K562 (cell line): ENCODE measurements around the gene MLN. TPM values are rescaled to one million over a fixed set of nuclear protein-coding genes. Genes with fewer than 3 reads are reported as not detected.

Experiments
- ATAC-seq: fragments of 200-7000 bp; cut with Tn5 transposase; 3 replicates; pipeline ENCODE4 v1.9.1; 2020; ENCODE audit warnings: moderate library complexity
- BruUV-seq: library from RNA; stranded (reverse); fragments of 400-500 nt; replicated peaks from 2 replicates; lab custom pipeline; 2021; lab: Mats Ljungman, UMichigan
- CTCF ChIA-PET: fragments of 300-600 bp; formaldehyde crosslinking; extraction: SDS; loops from one replicate; lab custom pipeline; 2021; ENCODE audit warnings: low intra/inter-chr PET ratio; lab: Yijun Ruan, JAX
- POLR2A ChIA-PET: fragments of 300-600, 350-650 bp; sonication (Branson Sonifier 250); formaldehyde crosslinking; extraction: SDS; loops from one replicate; lab custom pipeline; 2021; ENCODE audit warnings: antibody characterized with exemption, inconsistent platforms; lab: Yijun Ruan, JAX
- DNase-seq, 4 experiments: peaks; one replicate each; pipeline versions ENCODE4 v3.0.0 to v3.0.0-alpha.2; 2011 to 2018; ENCODE audit warnings: low spot score in 3 of 4, mixed read lengths in 3 of 4; ENCODE audit errors: extremely low read depth in 1 of 4
- FAIRE-seq: peaks from 2 replicates; lab custom pipeline; 2011; peaks lifted over from hg19 to GRCh38; lab: Jason Lieb, UNC
- H2AFZ ChIP-seq: 2 replicates; pipeline ENCODE4 v1.6.0; 2011; ENCODE audit warnings: low read depth, low read length, control low read depth, inconsistent platforms
- H3K27ac ChIP-seq: fragments of 200-600 bp; 3 replicates; pipeline ENCODE4 v1.8.0; 2011; ENCODE audit warnings: low read depth, mild to moderate bottlenecking, control low read depth, inconsistent platforms, low read length, moderate library complexity, mixed read lengths; ENCODE audit errors: extremely low read depth
- H3K27me3 ChIP-seq, 2 experiments: fragments of 300-600 bp in 1 of 2; 2 replicates in 1 of 2; 3 replicates in 1 of 2; pipeline versions ENCODE4 v1.6.0 to v1.8.0; 2011; ENCODE audit warnings: inconsistent platforms in 2 of 2, low read length in 2 of 2, mild to moderate bottlenecking in 1 of 2, mixed read lengths in 1 of 2, moderate library complexity in 1 of 2; ENCODE audit not compliant: control insufficient read depth in 2 of 2, insufficient read depth in 2 of 2
- H3K36me3 ChIP-seq: fragments of 300-600 bp; 3 replicates; pipeline ENCODE4 v1.8.0; 2011; ENCODE audit warnings: mild to moderate bottlenecking, low read length, inconsistent platforms; ENCODE audit not compliant: control insufficient read depth, insufficient read depth
- H3K4me1 ChIP-seq, 2 experiments: fragments of 200-600 bp in 1 of 2; replicated peaks in 1 of 2; 2 replicates in 1 of 2; 3 replicates in 1 of 2; pipeline versions ENCODE4 v1.5.1 to v1.8.0; 2011; ENCODE audit warnings: inconsistent platforms in 2 of 2, low read length in 2 of 2, mild to moderate bottlenecking in 1 of 2, mixed read lengths in 1 of 2, moderate library complexity in 1 of 2; ENCODE audit not compliant: control insufficient read depth in 2 of 2, insufficient read depth in 2 of 2
- H3K4me2 ChIP-seq: 2 replicates; pipeline ENCODE4 v1.6.1; 2011; ENCODE audit warnings: low read length, control low read depth, inconsistent platforms, mixed read lengths; ENCODE audit not compliant: insufficient read depth
- H3K4me3 ChIP-seq: fragments of 200-600 bp; sonication (generic), shearing (Covaris generic); 2 replicates; pipeline ENCODE4 v1.5.1; 2016; ENCODE audit warnings: control low read depth, inconsistent platforms
- H3K79me2 ChIP-seq: fragments of 200-600 bp; 3 replicates; pipeline ENCODE4 v1.8.0; 2011; ENCODE audit warnings: low read length, inconsistent platforms; ENCODE audit not compliant: control insufficient read depth, insufficient read depth
- H3K9ac ChIP-seq, 2 experiments: 2 replicates each; pipeline versions ENCODE4 v1.6.0 to v1.6.1; 2011; ENCODE audit warnings: low read depth in 2 of 2, low read length in 2 of 2, control low read depth in 1 of 2, inconsistent platforms in 1 of 2, mild to moderate bottlenecking in 1 of 2, mixed read lengths in 1 of 2; ENCODE audit not compliant: insufficient read depth in 1 of 2
- H3K9me1 ChIP-seq: one replicate; pipeline ENCODE4 v1.6.0; 2011; ENCODE audit warnings: inconsistent platforms, mild to moderate bottlenecking, low read length, moderate library complexity; ENCODE audit not compliant: control insufficient read depth, insufficient read depth
- H3K9me3 ChIP-seq: replicated peaks from 2 replicates; pipeline ENCODE4 v1.5.1; 2011; ENCODE audit warnings: low read depth, low read length, inconsistent platforms; ENCODE audit not compliant: control insufficient read depth, insufficient read depth
- H4K20me1 ChIP-seq: replicated peaks from 2 replicates; pipeline ENCODE4 v1.6.1; 2011; ENCODE audit warnings: low read length, inconsistent platforms, mixed read lengths; ENCODE audit not compliant: control insufficient read depth, insufficient read depth
- ARID4B ChIP-seq: sonication (generic); formaldehyde crosslinking; IDR thresholded peaks from 2 replicates; pipeline ENCODE4 v1.8.0; 2022; ENCODE audit warnings: mild to moderate bottlenecking, missing genetic modification reagents
- BHLHE40 ChIP-seq: IDR thresholded peaks from 2 replicates; pipeline ENCODE4 v1.6.1; 2011; ENCODE audit warnings: low read length, improper control_type of control experiment
- FOXO4 ChIP-seq: fragments of 450-650 bp; formaldehyde crosslinking; IDR thresholded peaks from 2 replicates; pipeline ENCODE4 v1.4.0; 2020; ENCODE audit warnings: mild to moderate bottlenecking, moderate library complexity
- HEY1 ChIP-seq: fragments of 250-450 bp; sonication (Bioruptor Pico); IDR thresholded peaks from 2 replicates; pipeline ENCODE4 v1.5.0; 2020; ENCODE audit warnings: mild to moderate bottlenecking, moderate library complexity, borderline replicate concordance
- HINFP ChIP-seq: fragments of 450-650 bp; conservative IDR thresholded peaks from 2 replicates; pipeline ENCODE4 v1.6.1; 2016; ENCODE audit warnings: missing genetic modification characterization, low read depth, mild to moderate bottlenecking, control low read depth, missing compliant biosample characterization
- HMGXB4 ChIP-seq: sonication (generic); formaldehyde crosslinking; IDR thresholded peaks from 2 replicates; pipeline ENCODE4 v1.8.1; 2023; ENCODE audit warnings: mild to moderate bottlenecking, missing genetic modification reagents
- NFYB ChIP-seq: IDR thresholded peaks from 2 replicates; pipeline ENCODE4 v1.6.1; 2011; ENCODE audit warnings: mild to moderate bottlenecking, moderate library complexity; ENCODE audit not compliant: insufficient read length; ENCODE audit errors: extremely low read depth
- NRF1 ChIP-seq, 2 experiments: fragments of 450-650 bp; IDR thresholded peaks in 1 of 2; conservative IDR thresholded peaks in 1 of 2; 2 replicates each; pipeline ENCODE4 v1.6.1; 2014; ENCODE audit warnings: mild to moderate bottlenecking in 2 of 2
- SNRNP70 ChIP-seq: fragments of 200-400 bp; formaldehyde crosslinking; optimal IDR thresholded peaks from 2 replicates; pipeline ENCODE3; 2017; ENCODE audit warnings: low read depth, low read length
- ZFP1 ChIP-seq: fragments of 450-650 bp; formaldehyde crosslinking; IDR thresholded peaks from 2 replicates; pipeline ENCODE4 v1.4.0; 2020; ENCODE audit warnings: mild to moderate bottlenecking, mixed read lengths
- WGBS: fragments of 100-300 bp; shearing (Covaris generic); methylation state at CpG from one replicate; pipeline ENCODE4 v1.1.6; 2016; ENCODE audit warnings: low coverage, mixed read lengths; ENCODE audit not compliant: insufficient coverage; ENCODE audit errors: missing lambda C conversion rate; 5-methylcytosine and 5-hydroxymethylcytosine counted together
- in situ Hi-C: fragments of 300-500 bp; cut with MboI; formaldehyde crosslinking; loops from 4 replicates; pipeline ENCODE4 v1.15.0; 2018; ENCODE audit warnings: inconsistent platforms, mixed read lengths
- intact Hi-C: fragments of 100-400 bp; cut with micrococcal nuclease; formaldehyde crosslinking; loops from 2 replicates; pipeline ENCODE4 v1.14.2; 2022
- polyA plus RNA-seq, 8 experiments: library from polyadenylated mRNA; depleted of rRNA in 4 of 8; stranded (reverse) in 5 of 8; unstranded in 3 of 8; fragments of >200 nt; fragmentation: Nextera tagmentation in 2 of 8; fragmentation: Illumina TruSeq in 1 of 8; extraction: Ambion mirVana in 2 of 8; extraction: Trizol in 1 of 8; gene quantifications; 2 replicates each; pipeline versions ENCODE4 v1.2.1 to v1.2.3, GENCODE V29; 2011 to 2014; ENCODE audit warnings: inconsistent platforms in 1 of 8, missing spikeins in 1 of 8
- total RNA-seq, 7 experiments: library from RNA; depleted of rRNA in 6 of 7; stranded (reverse); fragments of >200 nt in 6 of 7; fragmentation: Illumina TruSeq in 2 of 7; extraction: Trizol in 2 of 7; gene quantifications; 2 replicates each; pipeline versions ENCODE4 v1.2.1 to v1.2.3, GENCODE V29; 2011 to 2021; ENCODE audit warnings: low replicate concordance in 1 of 7

The MLN gene
- total and polyA plus RNA-seq, 9 of the 15 experiments (the other 6 are each of a cell fraction or from before 2014, with no cell fraction given): not detected

- TF ChIP-seq ARID4B: no peak
Measured at GRCh38 chr6:33790910-33791309, 12.9 kb downstream of the MLN start (continued).

- H3K27me3 ChIP-seq: peaks cover 35 to 42% of the 10 kb centered on the region in 2 experiments
- H4K20me1 ChIP-seq: no peaks in the 10 kb centered on the region
- TF ChIP-seq HEY1: no peak
- no peak for TF ChIP-seq BHLHE40
- no peak for TF ChIP-seq ZFP1 (CRISPR knock-in tag)
- no peak for TF ChIP-seq HINFP (tag)
- no peak for TF ChIP-seq SNRNP70
- no peak for TF ChIP-seq NFYB
- no peak for TF ChIP-seq NRF1 (conservative IDR thresholded peaks at IDR 0.05 in 1 of 2, IDR thresholded peaks at IDR 0.05 in 1 of 2)
- no peak for TF ChIP-seq HMGXB4
- TF ChIP-seq FOXO4 (CRISPR knock-in tag): no peak
- H3K4me2 ChIP-seq: no peak overlapping the region
- ChIA-PET POLR2A (interaction anchor here (0.6 kb wide), 1 partner anchor 446 kb away, joined by 4 read pairs; the partner anchor contains the start of gene HMGA1), CTCF (no interaction called here)
- peaks cover 6% of the 10 kb centered on the region for H3K9me1 ChIP-seq
- no peak overlapping the region for H3K27ac ChIP-seq
- peaks cover 13% of the 10 kb centered on the region; the same call in 2 of the 3 replicates for H3K36me3 ChIP-seq
- no peak overlapping the region for H3K4me3 ChIP-seq
- FAIRE-seq (no peak), ATAC-seq (no peak), DNase-seq (no peak)
- H3K9ac ChIP-seq: no peak overlapping the region
- 38% methylated on average over 2 of the region's 2 CpGs for whole genome bisulfite sequencing
- H3K79me2 ChIP-seq: peaks cover 25% of the 10 kb centered on the region
- intact Hi-C loops (no loop called here), in situ Hi-C loops (no loop called here)
- BruUV-seq: no TSS peak
- peaks cover 10 to 17% of the 10 kb centered on the region in 2 experiments; a peak in 4 of 5 replicates for H3K4me1 ChIP-seq
- no peak overlapping the region for H2AFZ ChIP-seq
- H3K9me3 ChIP-seq: no peaks in the 10 kb centered on the region
Measured at GRCh38 chr6:33790379-33790778, 13.4 kb downstream of the MLN start.
